Nephron progenitor cell (in vitro differentiated cells): ENCODE measurements around the gene SLC22A6.

ENCODE experiments used
- DNase-seq: peaks from one replicate; pipeline ENCODE4 v3.0.0; 2021
- H3K27ac Mint-ChIP-seq: 2 replicates; pipeline ENCODE4 v1.8.0; 2021; ENCODE audit warnings: mild to moderate bottlenecking, moderate library complexity, mixed read lengths
- H3K27me3 Mint-ChIP-seq: 2 replicates; pipeline ENCODE4 v1.8.0; 2021; ENCODE audit warnings: mild to moderate bottlenecking, low read depth, mixed read lengths; ENCODE audit not compliant: poor library complexity
- H3K36me3 Mint-ChIP-seq: 2 replicates; pipeline ENCODE4 v1.8.0; 2021; ENCODE audit warnings: low read depth, mixed read lengths
- H3K4me1 Mint-ChIP-seq: 2 replicates; pipeline ENCODE4 v1.8.0; 2021; ENCODE audit warnings: mixed read lengths
- H3K4me3 Mint-ChIP-seq: 2 replicates; pipeline ENCODE4 v1.8.0; 2021; ENCODE audit warnings: mild to moderate bottlenecking, moderate library complexity, mixed read lengths
- H3K9me3 Mint-ChIP-seq: 2 replicates; pipeline ENCODE4 v1.8.0; 2021; ENCODE audit warnings: mild to moderate bottlenecking, moderate library complexity, mixed read lengths
- CTCF ChIP-seq: fragments of 200-600 bp; sonication (generic); IDR thresholded peaks from 2 replicates; pipeline ENCODE4 v1.5.0; 2021; ENCODE audit warnings: antibody characterized with exemption

Gene SLC22A6

GRCh38 chr11:63012839-63013238 lies 28.1 kb upstream of the SLC22A6 start:
- DNase-seq = no peak
- Mint-ChIP-seq H3K36me3 (no peaks in the 10 kb centered on the region), H3K9me3 (no peaks in the 10 kb centered on the region), H3K4me1 (peaks cover 11% of the 10 kb centered on the region), H3K4me3 (no peak overlapping the region), H3K27ac (no peak overlapping the region), H3K27me3 (peaks cover 26% of the 10 kb centered on the region)
- TF ChIP-seq CTCF = no peak

GRCh38 chr11:63012430-63012829 lies 27.7 kb upstream of the SLC22A6 start:
- no peak for TF ChIP-seq CTCF
- H3K27ac Mint-ChIP-seq = no peak overlapping the region
- H3K4me3 Mint-ChIP-seq = no peak overlapping the region
- peaks cover 24% of the 10 kb centered on the region for H3K27me3 Mint-ChIP-seq
- H3K4me1 Mint-ChIP-seq = peaks cover 7% of the 10 kb centered on the region
- no peaks in the 10 kb centered on the region for H3K36me3 Mint-ChIP-seq
- DNase-seq = no peak
- H3K9me3 Mint-ChIP-seq = no peaks in the 10 kb centered on the region

GRCh38 chr11:63010934-63011439 lies 26.2 kb upstream of the SLC22A6 start:
- DNase-seq = no peak
- Mint-ChIP-seq H3K4me3 (no peak overlapping the region), H3K27me3 (peaks cover 23% of the 10 kb centered on the region), H3K27ac (no peak overlapping the region), H3K36me3 (no peaks in the 10 kb centered on the region), H3K9me3 (no peaks in the 10 kb centered on the region), H3K4me1 (peaks cover 5% of the 10 kb centered on the region)
- TF ChIP-seq CTCF = no peak

- Mint-ChIP-seq H3K27me3 (peaks cover 19% of the 10 kb centered on the region), H3K36me3 (no peaks in the 10 kb centered on the region), H3K27ac (no peak overlapping the region), H3K4me1 (no peaks in the 10 kb centered on the region), H3K4me3 (no peak overlapping the region), H3K9me3 (no peaks in the 10 kb centered on the region)
- no peak for DNase-seq
- TF ChIP-seq CTCF = no peak
These were observed 23.2 kb upstream of the SLC22A6 start for GRCh38 chr11:63007920-63008319.

GRCh38 chr11:63001456-63001855 lies 16.7 kb upstream of the SLC22A6 start:
- no peak for DNase-seq
- H3K4me3 Mint-ChIP-seq = no peak overlapping the region

More at GRCh38 chr11:63001456-63001855, 16.7 kb upstream of the SLC22A6 start:
- Mint-ChIP-seq H3K9me3 (no peaks in the 10 kb centered on the region), H3K27ac (no peak overlapping the region), H3K4me1 (no peaks in the 10 kb centered on the region), H3K27me3 (peaks cover 32% of the 10 kb centered on the region), H3K36me3 (no peaks in the 10 kb centered on the region)
- no peak for TF ChIP-seq CTCF
